Fibroblast of skin of left biceps (primary cell): Measurements from ENCODE around the gene DNAH6.

Experiments used
- DNase-seq, 2 experiments: peaks; one replicate each; pipeline ENCODE4 v3.0.0-alpha.2; 2013; ENCODE audit warnings: low read depth in 2 of 2

DNAH6 gene

DNA sequence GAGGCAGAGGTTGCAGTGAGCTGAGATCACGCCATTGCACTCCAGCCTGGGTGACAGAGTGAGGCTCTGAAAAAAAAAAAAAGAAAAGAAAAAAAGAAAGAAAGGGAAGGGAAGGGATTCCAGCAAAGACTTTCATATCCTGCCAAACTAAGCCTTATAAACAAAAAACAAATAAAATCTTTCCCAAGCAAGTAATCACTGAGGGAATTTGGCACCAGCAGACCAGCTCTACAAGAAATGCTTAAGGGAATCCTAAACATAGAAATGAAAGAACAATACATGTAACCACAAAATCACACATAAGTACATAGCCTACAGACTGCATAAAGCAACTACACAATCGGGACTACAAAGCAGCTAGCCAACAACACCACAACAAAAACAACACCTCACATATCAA lies 285.5 kb downstream of the DNAH6 start:
- no peak for DNase-seq

GRCh38 chr2:84805250-84805958 lies 289.1 kb downstream of the DNAH6 start:
- DNase-seq = peak; percentile 20 to 22

GRCh38 chr2:84807063-84807485 lies 290.8 kb downstream of the DNAH6 start:
- DNase-seq = peak; percentile 96

- no peak for DNase-seq
These were observed 292.0 kb downstream of the DNAH6 start for GRCh38 chr2:84808279-84808678.

DNA sequence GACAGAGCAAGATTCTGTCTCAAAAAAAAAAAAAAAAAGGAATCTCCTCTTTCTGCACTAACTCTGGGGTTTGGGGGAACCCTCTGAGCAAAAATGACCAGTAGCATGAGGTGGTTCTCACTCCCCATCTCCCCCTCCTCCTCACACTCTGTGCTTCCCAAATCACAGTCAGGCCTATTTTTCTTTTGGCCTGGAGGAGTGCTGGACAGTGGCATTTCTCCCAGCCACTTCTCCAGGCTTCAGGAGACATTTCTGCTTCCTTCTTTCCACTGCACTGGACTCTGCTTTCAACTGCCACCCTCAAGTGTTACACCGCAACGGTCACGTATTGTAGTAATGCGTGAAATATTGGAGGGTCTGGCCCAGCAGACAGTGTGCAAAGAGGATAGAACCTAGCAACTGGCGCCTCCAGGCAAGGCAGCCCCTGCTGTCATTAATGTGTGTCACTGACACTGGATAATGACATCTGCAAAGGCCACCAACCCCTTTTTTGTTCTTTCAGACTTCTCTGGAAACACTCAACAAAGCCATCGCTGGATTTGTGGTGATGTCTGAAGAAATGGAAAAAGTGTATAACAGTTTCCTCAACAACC lies 295.6 kb downstream of the DNAH6 start:
- no peak for DNase-seq

DNA sequence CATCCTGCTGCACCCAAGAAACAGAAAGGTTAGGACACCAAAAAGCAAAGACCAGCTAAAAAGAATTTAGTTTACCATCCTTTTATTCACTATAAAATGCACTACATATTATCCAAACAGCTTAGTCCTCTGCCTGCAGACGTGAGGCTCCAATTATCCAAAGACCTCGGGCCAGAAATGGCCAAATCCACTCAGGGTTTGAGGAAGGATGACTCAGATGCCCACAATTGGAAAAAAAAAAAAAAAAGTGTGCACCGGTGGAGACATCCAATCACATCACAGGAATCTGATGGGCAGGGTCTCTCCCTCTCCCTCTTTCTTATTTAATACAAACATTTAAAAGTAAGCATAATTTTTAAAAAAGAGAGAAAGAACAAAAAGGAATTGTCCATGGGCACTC lies 298.8 kb downstream of the DNAH6 start:
- DNase-seq = no peak

DNA sequence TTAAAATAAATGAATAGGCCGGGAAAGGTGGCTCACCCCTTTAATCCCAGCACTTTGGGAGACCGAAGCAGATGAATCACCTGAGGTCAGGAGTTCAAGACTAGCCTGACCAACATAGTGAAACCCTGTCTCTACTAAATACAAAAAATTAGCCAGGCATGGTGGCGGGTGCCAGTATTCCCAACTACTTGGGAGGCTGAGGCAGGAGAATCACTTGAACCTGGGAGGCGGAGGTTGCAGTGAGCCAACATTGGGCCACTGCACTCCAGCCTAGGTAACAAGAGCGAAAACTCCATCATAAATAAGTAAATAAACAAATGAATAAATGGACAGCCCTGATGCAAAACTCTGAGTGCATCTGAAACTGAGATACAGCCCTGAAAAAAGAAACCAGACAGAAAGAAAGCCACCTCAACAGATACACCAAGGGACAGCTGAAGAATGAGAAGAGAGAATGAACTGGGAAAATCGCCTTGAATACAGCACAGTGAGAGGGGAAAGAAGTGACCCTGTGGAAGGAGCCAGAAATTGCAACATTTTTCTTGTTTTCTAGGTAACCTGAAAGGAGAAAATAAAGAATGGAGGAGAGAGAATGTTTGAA lies 300.2 kb downstream of the DNAH6 start:
- no peak for DNase-seq

DNA sequence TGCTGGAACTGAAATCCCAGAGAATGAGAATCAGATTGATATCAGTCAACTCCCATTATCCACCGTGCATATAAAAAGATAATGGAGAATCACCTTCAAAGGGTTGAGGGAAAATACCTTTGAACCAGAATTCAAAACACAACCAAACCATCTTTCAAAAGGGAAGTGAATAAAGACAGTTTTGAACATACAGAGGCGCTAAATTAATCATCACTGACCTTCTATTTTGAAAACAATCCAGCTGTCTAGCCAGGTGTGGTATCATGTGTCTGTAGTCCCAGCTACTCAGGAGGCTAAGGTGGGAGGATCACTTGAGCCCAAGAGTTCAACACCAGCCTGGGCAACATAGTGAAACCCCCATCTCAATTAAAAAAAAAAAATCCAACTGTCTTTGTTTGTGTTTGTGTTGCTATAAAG lies 300.9 kb downstream of the DNAH6 start:
- DNase-seq = no peak

- no peak for DNase-seq
These were observed 305.5 kb downstream of the DNAH6 start for GRCh38 chr2:84821806-84822205.

DNA sequence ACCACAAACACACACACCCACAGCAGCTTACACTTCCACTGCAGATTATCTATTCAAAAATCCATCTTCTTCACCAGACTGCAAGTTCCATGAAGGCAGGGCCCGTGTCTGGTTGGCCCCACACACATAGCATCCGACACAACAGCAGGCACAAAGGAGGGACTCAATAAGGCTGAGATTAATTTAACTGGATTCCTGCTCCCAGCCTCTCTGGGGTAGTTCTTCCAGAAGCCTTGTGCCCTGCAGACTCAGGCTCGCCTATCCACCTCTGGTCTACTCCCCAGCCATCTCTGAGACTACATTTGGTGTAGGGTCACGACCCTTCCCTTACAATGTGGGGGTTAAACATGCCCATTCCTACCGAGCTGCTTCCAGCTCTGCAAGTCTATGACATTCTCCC lies 306.9 kb downstream of the DNAH6 start:
- no peak for DNase-seq

GRCh38 chr2:84823788-84824187 lies 307.5 kb downstream of the DNAH6 start:
- no peak for DNase-seq

GRCh38 chr2:84827978-84828575 lies 311.8 kb downstream of the DNAH6 start:
- DNase-seq = no peak

DNA sequence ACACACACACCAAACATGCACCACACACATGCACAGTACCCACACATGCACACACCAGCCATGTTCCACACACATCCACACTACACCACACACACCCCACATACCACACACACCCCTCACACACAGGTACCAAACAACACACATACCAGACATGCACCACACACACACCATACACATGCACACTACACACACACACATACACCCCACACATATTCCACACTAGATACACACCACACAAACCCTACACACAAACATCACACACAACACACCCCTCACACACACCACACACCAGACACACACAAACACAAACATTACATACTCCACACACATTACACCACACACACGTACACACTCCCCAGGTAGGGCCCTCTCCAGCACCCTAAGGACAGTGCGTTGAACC lies 313.4 kb downstream of the DNAH6 start:
- DNase-seq = no peak

DNA sequence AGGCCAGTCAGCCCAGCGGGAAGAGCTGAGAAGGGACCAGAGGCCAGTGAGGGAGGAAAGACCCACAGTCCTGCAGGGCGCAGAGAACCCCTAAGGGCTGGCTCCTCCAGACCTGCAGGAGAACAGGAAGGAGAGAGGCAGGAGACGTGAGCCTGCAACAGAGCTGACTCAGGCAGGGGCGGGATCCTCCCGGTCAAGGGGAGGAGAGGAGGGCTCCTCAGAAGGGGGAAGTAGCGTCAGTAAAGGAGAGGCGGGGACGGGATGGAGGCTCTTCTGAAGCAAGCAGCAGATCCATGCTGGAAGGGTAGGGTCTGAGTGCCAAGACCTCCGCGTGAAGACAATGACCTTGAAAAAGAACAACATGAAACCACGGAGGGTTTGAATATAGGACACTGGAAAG lies 313.8 kb downstream of the DNAH6 start:
- no peak for DNase-seq

- DNase-seq = no peak
These were observed 314.6 kb downstream of the DNAH6 start for GRCh38 chr2:84830758-84831500.

- DNase-seq = no peak
These were observed 316.6 kb downstream of the DNAH6 start for GRCh38 chr2:84832772-84833461.

DNA sequence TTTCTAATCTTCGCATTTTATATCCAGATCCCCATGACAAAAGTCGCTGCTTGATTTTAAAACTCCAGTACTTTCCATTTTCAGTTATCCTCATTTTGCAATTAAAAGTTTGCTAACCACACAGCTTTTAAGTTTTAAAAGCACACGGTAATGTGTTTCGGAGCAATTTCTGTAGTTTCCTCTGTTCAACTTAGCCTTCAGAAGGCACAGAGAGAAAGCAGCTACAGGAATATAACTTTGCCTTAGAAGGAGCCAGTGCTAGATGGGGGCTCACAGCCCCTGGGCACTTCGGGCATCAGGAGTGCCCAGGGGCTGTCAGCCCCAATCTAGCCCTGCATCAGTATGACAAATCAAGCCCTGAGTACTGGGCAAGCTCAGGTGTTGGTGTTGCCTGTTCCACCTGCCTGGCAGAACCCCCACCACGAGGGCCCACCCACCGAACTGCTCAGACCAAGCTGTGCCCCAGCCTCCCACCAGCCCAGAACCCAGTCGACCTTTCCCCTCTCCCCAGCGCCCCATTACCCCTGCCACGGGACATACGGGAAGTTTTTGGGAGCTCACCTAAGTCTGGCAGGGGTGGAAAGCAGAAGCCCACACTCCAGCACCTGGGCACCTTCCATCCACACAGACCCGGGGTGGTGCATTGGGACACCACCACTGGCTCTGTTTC lies 317.3 kb downstream of the DNAH6 start:
- DNase-seq = no peak

DNA sequence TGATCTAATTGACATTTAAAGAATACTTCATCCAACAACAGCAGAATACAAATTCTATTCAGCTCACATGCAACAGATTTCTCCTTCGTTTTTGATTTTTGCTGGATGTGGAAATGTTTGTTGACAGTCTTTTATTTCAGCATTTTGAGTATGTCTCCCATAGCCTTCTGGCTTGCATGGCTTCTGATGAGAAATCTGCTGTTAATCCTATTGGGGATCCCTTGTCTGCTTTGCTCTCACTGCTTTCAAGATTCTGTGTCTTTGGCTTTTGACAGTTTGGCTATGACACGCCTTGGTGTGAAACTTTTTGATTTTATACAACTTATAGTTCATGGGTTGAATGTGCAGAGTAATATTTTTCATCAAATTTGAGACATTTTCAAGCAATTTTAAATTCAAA lies 319.9 kb downstream of the DNAH6 start:
- no peak for DNase-seq

- no peak for DNase-seq
These were observed 322.3 kb downstream of the DNAH6 start for GRCh38 chr2:84838434-84839145.

- DNase-seq = no peak
These were observed 323.6 kb downstream of the DNAH6 start for GRCh38 chr2:84839851-84840250.
